ENCODE measurements around the gene XAGE5.
"Not testable (repeated sequence)": the region's sequence is repeated elsewhere in the genome, so short reads cannot be mapped to it uniquely, and the experiment has no call there.

GRCh38 chrX:52856991-52857525, 46.0 kb downstream of the XAGE5 start:
- not testable (repeated sequence) for TF ChIP-seq CTCF, EZH2 (IDR thresholded peaks at IDR 0.05)
